Esophagus muscularis mucosa (tissue), 4 donors: ENCODE results near the gene ZFP14. TPM values are rescaled to one million over a fixed set of nuclear protein-coding genes. Genes with fewer than 3 reads are reported as not detected.
"Not testable (repeated sequence)": the region's sequence is repeated elsewhere in the genome, so short reads cannot be mapped to it uniquely, and the experiment has no call there.

Experiments used
- DNase-seq: peaks from one replicate; pipeline ENCODE4 v3.0.0-alpha.2; 2017; ENCODE audit errors: extremely low spot score
- H3K27ac ChIP-seq, 4 donors: fragments of 200-600 bp; sonication (generic); replicated peaks in 1 of 4; 1 replicate in 3 of 4; 2 replicates in 1 of 4; pipeline ENCODE4 v1.5.1; 2016 to 2019; ENCODE audit warnings: mild to moderate bottlenecking in 1 of 4
- H3K27me3 ChIP-seq, 4 donors: fragments of 200-600 bp; sonication (generic); one replicate each; pipeline versions ENCODE4 v1.5.1 to v1.6.0; 2016 to 2019
- H3K36me3 ChIP-seq, 4 donors: fragments of 200-600 bp; sonication (generic); one replicate each; pipeline ENCODE4 v1.5.1; 2016 to 2019
- H3K4me1 ChIP-seq, 4 donors: fragments of 200-600 bp; sonication (generic); one replicate each; pipeline ENCODE4 v1.5.1; 2016 to 2019
- H3K4me3 ChIP-seq, 4 donors: fragments of 200-600 bp; sonication (generic); 1 replicate in 2 of 4; 2 replicates in 2 of 4; pipeline ENCODE4 v1.5.1; 2016 to 2019; ENCODE audit warnings: mild to moderate bottlenecking in 4 of 4, moderate library complexity in 1 of 4
- H3K9me3 ChIP-seq, 4 donors: fragments of 200-600 bp; sonication (generic); 1 replicate in 3 of 4; 2 replicates in 1 of 4; pipeline ENCODE4 v1.5.1; 2016 to 2019
- EP300 ChIP-seq: sonication (generic); formaldehyde crosslinking; IDR thresholded peaks from one replicate; pipeline ENCODE4 v1.6.1; 2017; ENCODE audit warnings: antibody characterized with exemption
- POLR2A ChIP-seq: fragments of 450-650 bp; IDR thresholded peaks from one replicate; pipeline ENCODE4 v1.6.1; 2017; ENCODE audit warnings: antibody characterized with exemption, moderate library complexity, mild to moderate bottlenecking, low read depth
- POLR2AphosphoS5 ChIP-seq, 2 donors: sonication (generic); formaldehyde crosslinking; IDR thresholded peaks; one replicate each; pipeline ENCODE4 v1.6.1; 2017; ENCODE audit warnings: antibody characterized with exemption in 2 of 2
- WGBS: methylation state at CpG from one replicate; pipeline ENCODE4 v1.1.5; 2018; 5-methylcytosine and 5-hydroxymethylcytosine counted together
- intact Hi-C: fragments of 100-400 bp; cut with DNase I; formaldehyde crosslinking; loops from one replicate; pipeline ENCODE4 v1.15.1; 2023
- total RNA-seq, 4 donors: library from RNA; depleted of rRNA; stranded (reverse); fragments of >200 nt; gene quantifications; one replicate each; pipeline versions ENCODE4 v1.1.0 to v1.2.1, GENCODE V29; 2016
- TF ChIP-seq, protein P1 (sequence below), 3 experiments: fragments of 200-600 bp in 2 of 3; fragments of 450-650 bp in 1 of 3; sonication (generic) in 2 of 3; IDR thresholded peaks; one replicate each; pipeline ENCODE4 v1.5.1; 2017 to 2019; ENCODE audit warnings: antibody characterized with exemption in 3 of 3, mild to moderate bottlenecking in 2 of 3, moderate library complexity in 1 of 3

The ZFP14 gene
- total RNA-seq, 4 donors from 2014 or later: 2.5 to 5.8 (median 4.1) TPM

GRCh38 chr19:36340786-36341372 is 38.1 kb downstream of the ZFP14 start:
- WGBS: 97% methylated on average over 10 of the region's 10 CpGs
- intact Hi-C loops: no loop called here
- TF ChIP-seq POLR2AphosphoS5 (IDR thresholded peaks at IDR 0.05): no peak
- TF ChIP-seq, protein P1, sequence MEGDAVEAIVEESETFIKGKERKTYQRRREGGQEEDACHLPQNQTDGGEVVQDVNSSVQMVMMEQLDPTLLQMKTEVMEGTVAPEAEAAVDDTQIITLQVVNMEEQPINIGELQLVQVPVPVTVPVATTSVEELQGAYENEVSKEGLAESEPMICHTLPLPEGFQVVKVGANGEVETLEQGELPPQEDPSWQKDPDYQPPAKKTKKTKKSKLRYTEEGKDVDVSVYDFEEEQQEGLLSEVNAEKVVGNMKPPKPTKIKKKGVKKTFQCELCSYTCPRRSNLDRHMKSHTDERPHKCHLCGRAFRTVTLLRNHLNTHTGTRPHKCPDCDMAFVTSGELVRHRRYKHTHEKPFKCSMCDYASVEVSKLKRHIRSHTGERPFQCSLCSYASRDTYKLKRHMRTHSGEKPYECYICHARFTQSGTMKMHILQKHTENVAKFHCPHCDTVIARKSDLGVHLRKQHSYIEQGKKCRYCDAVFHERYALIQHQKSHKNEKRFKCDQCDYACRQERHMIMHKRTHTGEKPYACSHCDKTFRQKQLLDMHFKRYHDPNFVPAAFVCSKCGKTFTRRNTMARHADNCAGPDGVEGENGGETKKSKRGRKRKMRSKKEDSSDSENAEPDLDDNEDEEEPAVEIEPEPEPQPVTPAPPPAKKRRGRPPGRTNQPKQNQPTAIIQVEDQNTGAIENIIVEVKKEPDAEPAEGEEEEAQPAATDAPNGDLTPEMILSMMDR (IDR thresholded peaks at IDR 0.05): no peak
- TF ChIP-seq EP300: no peak
- no peak for TF ChIP-seq POLR2A
- H3K4me1 ChIP-seq: no peaks in the 10 kb centered on the region
- H3K27me3 ChIP-seq: no peaks in the 10 kb centered on the region
- peaks cover 15 to 70% (median 33%) of the 10 kb centered on the region in 4 donors for H3K36me3 ChIP-seq
- DNase-seq: no peak
- H3K27ac ChIP-seq: no peak overlapping the region
- no peak overlapping the region for H3K4me3 ChIP-seq
- H3K9me3 ChIP-seq: peaks cover 4 to 58% (median 34%) of the 10 kb centered on the region in 4 donors

- Histone ChIP-seq H3K9me3 (peaks cover 0 to 7% (median 0%) of the 10 kb centered on the region in 4 donors), H3K4me3 (peak overlapping the region; percentile 61 to 89 (median 72)), H3K4me1 (peaks cover 11 to 23% (median 17%) of the 10 kb centered on the region in 4 donors), H3K36me3 (peaks cover 0 to 35% (median 20%) of the 10 kb centered on the region in 4 donors), H3K27ac (peak overlapping the region in 3 of 4 donors; percentile 48 to 60 (median 51)), H3K27me3 (no peaks in the 10 kb centered on the region)
- under 1% methylated on average over 33 of the region's 43 CpGs for WGBS
- DNase-seq: peak; percentile 93
- no peak for TF ChIP-seq POLR2A
- TF ChIP-seq, protein P1 (IDR thresholded peaks at IDR 0.05): peak in 1 of 3 experiments; percentile 15
- no peak for TF ChIP-seq EP300
- peak; percentile 64 for TF ChIP-seq POLR2AphosphoS5 (IDR thresholded peaks at IDR 0.05)
- intact Hi-C loops: no loop called here
Measured at GRCh38 chr19:36331353-36332228, 47.4 kb downstream of the ZFP14 start.

DNA sequence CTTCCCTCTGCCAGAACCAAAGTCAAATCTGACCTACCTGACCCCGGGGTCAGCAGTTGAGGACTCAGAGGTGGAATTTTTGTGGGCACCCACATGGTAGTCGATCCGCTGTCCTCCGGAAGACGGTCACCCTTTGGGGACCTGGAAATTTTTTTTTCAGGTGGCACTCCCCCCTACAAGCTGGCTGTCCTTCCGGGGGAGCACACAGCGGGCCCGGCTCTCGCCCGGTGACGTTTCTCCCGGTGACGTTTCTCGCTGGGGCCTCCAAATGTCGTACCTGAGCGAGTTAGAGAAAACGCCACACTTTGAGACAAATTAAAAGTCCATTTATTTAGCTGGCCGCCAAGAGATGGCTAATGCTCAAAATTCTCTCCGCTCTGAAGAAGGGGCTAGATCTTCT is 48.8 kb downstream of the ZFP14 start:
- H3K27me3 ChIP-seq: no peaks in the 10 kb centered on the region
- peaks cover 11 to 23% (median 17%) of the 10 kb centered on the region in 4 donors for H3K4me1 ChIP-seq
- WGBS: 71% methylated on average over 19 of the region's 19 CpGs
- no peak overlapping the region for H3K27ac ChIP-seq
- intact Hi-C loops: no loop called here
- no peak overlapping the region for H3K4me3 ChIP-seq
- TF ChIP-seq POLR2AphosphoS5 (IDR thresholded peaks at IDR 0.05) (no peak), EP300 (no peak), POLR2A (no peak)
- TF ChIP-seq, protein P1 (IDR thresholded peaks at IDR 0.05): no peak
- peaks cover 6 to 44% (median 34%) of the 10 kb centered on the region in 4 donors for H3K36me3 ChIP-seq
- no peak for DNase-seq
- H3K9me3 ChIP-seq: peaks cover 0 to 7% (median 0%) of the 10 kb centered on the region in 4 donors

GRCh38 chr19:36329534-36329933 is 49.5 kb downstream of the ZFP14 start:
- 90% methylated on average over 16 of the region's 16 CpGs for WGBS

GRCh38 chr19:36326649-36327048 is 52.4 kb downstream of the ZFP14 start:
- intact Hi-C loops, DNase-seq, H3K27ac ChIP-seq, H3K4me3 ChIP-seq, H3K27me3 ChIP-seq, H3K9me3 ChIP-seq: not testable (repeated sequence)
- Histone ChIP-seq H3K36me3 (peaks cover 6 to 53% (median 35%) of the 10 kb centered on the region in 4 donors), H3K4me1 (peaks cover 7 to 15% (median 10%) of the 10 kb centered on the region in 4 donors)
- 89% methylated on average over 10 of the region's 10 CpGs for WGBS

More at GRCh38 chr19:36329534-36329933, 49.5 kb downstream of the ZFP14 start:
- intact Hi-C loops, H3K27me3 ChIP-seq, H3K27ac ChIP-seq, DNase-seq, H3K9me3 ChIP-seq, H3K4me3 ChIP-seq: not testable (repeated sequence)
- peaks cover 11 to 23% (median 17%) of the 10 kb centered on the region in 4 donors for H3K4me1 ChIP-seq
- peaks cover 6 to 50% (median 35%) of the 10 kb centered on the region in 4 donors for H3K36me3 ChIP-seq

- no CpG with 5 or more reads among the region's 1 CpG for WGBS
- DNase-seq, H3K4me3 ChIP-seq, H3K27ac ChIP-seq, H3K9me3 ChIP-seq, intact Hi-C loops, H3K27me3 ChIP-seq, H3K4me1 ChIP-seq: not testable (repeated sequence)
- peaks cover 0 to 23% (median 10%) of the 10 kb centered on the region in 4 donors for H3K36me3 ChIP-seq
Measured at GRCh38 chr19:36315164-36315563, 63.8 kb downstream of the ZFP14 start.

DNA sequence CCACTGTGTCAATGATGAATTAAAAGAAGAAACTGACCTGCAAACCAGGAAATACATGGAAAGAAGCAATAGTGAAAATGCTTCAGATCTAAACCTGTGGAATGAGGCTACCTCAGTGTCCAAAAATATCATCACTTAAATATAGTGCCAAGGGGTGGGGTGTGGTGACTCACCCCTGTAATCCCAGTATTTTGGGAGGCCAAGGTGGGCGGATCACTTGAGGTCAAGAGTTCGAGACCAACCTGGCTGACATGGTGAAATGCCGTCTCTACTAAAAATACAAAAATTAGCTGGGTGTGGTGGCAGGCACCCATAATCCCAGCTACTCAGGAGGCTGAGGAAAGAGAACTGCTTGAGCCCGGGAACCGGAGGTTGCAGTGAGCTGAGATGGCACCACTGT is 64.9 kb downstream of the ZFP14 start:
- H3K36me3 ChIP-seq: peaks cover 0 to 13% (median 4%) of the 10 kb centered on the region in 4 donors
- DNase-seq, H3K27ac ChIP-seq, H3K27me3 ChIP-seq, H3K9me3 ChIP-seq, intact Hi-C loops, H3K4me1 ChIP-seq, H3K4me3 ChIP-seq: not testable (repeated sequence)
- WGBS: no CpG with 5 or more reads among the region's 5 CpGs

GRCh38 chr19:36311098-36311760 is 67.8 kb downstream of the ZFP14 start:
- H3K4me1 ChIP-seq, H3K27me3 ChIP-seq, H3K27ac ChIP-seq, H3K4me3 ChIP-seq, H3K36me3 ChIP-seq, DNase-seq, intact Hi-C loops, H3K9me3 ChIP-seq: not testable (repeated sequence)
- WGBS: no CpG with 5 or more reads among the region's 26 CpGs
